Right renal cortex interstitium (tissue), 3 donors: Measurements from ENCODE around the gene BANP. TPM values are rescaled to one million over a fixed set of nuclear protein-coding genes. Genes with fewer than 3 reads are reported as not detected.
"Not testable (repeated sequence)": the region's sequence is repeated elsewhere in the genome, so short reads cannot be mapped to it uniquely, and the experiment has no call there.

Source experiments
- DNase-seq, 3 donors: peaks; one replicate each; pipeline ENCODE4 v3.0.0-alpha.2; 2013; ENCODE audit warnings: low read depth in 3 of 3, low spot score in 2 of 3
- polyA plus RNA-seq, 3 donors: library from polyadenylated mRNA; unstranded; fragments of 120-200 nt; gene quantifications; one replicate each; pipeline ENCODE4 v1.2.1, GENCODE V29; 2013; ENCODE audit not compliant: insufficient read length in 3 of 3

Gene BANP
- polyA plus RNA-seq, 3 donors, result 22.2 to 28.2 (median 27.5) TPM

DNA sequence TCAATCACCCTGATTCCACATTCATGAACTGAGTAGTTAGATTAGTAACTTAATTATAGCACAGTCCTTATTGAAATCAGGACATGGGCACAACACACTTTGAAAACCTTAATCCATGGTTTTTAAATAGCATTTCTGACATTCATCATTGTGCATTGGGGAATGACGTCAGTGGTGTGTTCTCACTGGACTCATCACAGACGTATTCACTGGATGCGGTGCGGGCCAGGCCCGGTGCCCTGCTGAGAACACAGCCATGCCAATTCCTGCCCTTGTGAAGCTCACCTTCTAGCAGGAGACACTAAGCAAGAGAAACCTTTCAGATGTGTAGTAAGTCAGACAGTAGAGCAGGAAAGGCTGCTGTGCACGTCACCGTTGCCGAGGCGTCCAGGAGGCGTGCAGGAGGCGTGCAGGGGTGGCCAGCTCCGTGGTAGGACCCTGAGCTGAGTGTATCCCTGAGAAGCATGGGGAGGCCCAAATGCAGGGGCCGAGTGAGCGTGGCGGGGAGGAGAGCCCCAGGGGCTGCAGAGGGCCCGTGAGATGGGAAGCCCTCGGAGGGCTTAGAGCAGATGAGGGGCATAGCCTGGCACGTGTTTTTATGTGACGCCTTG lies 12.9 kb downstream of the BANP start:
- no peak for DNase-seq

DNA sequence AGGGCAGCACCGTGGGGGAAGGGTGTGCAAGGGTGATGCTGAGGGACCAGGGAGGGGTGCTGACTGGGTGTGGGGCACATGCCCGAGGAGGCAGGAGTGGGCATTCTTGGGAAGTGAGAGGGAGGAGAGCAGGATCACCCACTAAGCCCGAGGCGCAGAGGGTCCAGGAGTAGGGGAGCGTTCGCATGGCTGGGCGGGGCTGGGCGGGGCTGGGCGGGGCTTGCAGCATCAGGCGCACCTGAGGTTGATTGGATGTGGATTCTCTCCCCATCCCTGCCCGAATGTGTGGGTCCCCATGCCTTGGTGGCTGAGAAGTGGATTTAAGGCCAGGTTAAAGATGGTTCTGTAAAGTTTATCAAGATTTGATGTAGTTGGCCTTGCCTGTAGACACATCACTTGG lies 14.2 kb downstream of the BANP start:
- no peak for DNase-seq

DNA sequence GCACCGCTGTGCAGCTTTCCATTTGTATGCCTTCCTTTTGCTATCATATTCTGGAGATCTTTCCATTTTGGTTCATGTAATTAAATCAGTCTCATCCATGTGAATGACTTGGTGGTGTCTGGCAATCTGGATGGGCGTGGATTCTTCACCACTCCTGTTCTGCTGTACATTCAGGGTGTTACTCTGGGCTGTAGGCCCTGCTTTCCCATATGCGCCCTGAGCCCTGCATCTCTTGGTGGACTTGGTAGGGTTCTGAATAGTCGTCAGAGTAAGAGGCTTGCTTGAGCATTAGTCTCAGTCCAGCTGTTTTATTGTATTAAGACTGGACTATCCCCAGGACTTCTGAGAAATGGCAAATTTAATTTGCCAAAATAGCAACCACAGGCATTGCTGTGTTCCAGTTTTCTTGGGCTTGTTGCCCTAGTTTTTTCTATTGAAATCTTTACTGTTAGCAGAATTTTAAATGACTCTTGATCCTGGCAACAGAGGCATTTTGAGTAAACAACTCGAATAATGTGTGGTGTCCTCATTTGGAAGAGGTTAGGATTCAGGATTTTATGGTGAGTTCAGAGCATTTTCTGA lies 14.9 kb downstream of the BANP start:
- no peak for DNase-seq

DNA sequence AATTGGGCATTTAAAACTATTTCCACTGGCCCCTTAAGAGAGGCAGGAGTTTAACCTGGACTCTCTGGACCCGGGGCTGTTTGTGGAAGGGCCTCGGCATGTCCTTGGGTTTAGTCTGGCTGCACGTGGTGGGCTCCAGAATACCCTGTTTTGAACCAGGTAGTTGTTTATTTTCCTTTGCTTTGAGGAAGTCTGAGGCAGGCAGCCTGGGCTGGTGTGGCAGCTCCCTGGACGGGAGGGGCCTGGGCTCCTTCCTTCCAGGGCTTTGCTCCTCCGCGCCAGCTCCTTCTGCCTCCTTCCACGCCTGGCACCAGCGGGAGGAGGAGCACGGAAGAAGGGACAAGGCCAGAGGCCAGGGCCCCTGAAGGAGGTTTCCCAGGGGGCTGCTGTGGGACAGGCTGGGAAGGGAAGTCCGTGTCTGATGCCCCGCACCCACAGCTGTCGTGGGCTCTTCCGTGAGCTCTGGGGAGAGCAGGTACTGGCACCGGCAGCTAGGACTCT lies 15.5 kb downstream of the BANP start:
- no peak for DNase-seq

DNA sequence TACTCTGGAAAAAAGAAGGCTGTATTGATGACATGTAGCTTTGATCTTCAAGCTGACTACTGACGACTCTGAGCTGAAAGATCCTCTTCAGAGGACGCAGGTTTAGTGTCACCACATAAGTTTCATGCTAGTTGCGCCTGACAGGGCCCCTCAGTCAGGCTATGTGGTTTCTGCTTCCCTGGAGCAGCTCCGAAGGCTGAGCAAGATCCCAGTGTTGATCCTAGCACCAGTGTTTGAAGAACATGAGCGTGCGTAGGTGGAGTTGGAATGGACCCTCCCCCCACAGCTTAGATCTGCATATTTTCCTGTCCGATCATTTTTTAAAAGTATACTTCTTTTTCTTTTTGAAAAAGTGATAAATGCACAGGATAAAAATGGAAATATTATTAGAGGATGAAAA lies 17.3 kb downstream of the BANP start:
- DNase-seq, result no peak

DNA sequence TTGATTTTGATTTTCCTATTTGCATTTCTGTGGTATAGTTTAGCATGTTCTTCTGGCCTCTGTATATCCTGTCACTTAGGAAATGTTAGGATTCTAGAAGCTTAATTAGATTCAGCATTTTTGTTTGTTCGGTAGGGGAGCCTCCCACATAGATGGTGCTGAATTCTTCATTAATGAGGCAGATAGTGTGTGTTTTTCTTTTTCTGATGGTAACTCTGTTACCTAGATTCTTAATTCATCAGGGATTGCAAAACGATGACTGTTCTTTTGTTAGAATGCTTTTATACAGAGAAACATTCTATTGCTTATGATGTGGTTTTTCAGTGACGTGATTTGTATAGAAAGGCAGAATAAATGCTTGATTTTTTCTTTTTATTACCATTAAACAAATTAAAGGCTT lies 19.0 kb downstream of the BANP start:
- DNase-seq, result no peak

DNA sequence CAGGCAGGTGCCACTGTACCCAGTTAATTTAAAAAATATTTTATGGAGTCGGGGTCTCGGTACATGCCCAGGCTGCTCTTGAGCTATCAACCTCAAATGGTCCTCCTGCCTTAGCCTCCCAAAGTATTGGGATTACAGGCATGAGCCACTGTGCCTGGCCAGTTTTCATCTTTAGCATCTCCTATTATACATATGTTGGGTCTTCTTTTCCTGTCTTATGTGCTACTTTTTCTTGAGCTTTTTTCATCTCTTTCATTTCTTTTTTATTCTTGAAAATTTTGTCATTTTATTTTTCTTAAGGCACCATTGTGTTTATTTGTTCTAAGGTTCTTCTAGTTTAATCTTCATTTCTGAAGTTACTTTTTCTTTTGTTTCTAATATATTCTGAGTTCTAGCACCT lies 20.7 kb downstream of the BANP start:
- no peak for DNase-seq

DNA sequence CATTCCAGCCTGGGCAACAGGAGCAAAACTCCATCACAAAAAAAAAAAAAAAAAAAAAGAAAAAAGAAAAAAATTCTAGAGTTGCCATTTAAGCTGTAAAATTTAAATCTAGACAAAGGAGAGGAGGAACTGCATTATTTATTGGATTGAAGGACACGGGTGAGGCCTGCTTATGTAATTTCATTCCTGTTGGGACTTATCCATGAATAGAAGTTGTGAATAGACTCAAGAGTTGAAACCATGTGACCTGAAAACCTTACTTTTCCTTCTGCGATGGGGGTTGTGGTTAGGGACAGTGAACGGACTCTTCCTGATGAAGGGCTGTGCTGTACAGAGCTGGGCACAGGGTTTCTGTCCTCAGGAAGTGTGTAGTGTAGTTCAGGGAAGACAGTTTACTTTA lies 22.5 kb downstream of the BANP start:
- no peak for DNase-seq

DNA sequence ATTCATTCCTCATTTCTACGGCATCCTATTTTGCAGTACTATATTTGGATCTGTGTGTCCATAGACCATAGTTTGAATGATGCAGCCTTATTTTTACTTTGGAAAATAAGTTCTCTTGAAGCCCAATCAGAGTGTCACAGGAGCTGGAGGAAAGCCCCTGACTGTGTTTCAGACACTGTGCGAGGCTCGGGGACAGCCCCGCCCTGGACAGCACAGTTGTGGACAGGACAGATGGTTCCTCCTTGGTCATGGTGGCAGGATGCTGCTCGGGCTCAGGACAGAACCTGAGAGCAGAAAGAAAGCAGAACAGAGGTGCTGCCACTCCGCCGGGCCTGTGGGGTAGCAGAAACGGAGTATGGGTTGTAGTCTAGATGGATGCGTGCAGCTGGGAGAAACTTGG lies 22.9 kb downstream of the BANP start:
- DNase-seq, result no peak

DNA sequence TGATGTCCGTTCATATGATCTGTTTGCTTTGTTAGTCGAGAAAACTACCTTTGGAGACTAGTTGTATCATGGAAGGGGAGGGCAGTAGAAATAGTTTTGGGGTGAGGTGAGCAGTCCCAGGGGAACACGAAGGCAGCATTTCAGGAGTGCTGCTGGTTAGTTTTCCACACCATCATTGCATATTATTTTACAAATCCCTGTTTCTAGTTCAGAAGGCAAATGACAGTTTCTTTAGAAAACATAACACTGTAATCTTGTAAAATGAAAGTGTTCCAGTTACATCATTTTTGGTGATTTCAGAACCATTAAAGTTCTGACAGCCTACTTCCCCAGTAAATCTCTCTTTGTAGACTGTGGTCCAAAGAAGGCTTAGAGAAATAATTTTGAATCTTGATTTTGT lies 25.4 kb downstream of the BANP start:
- DNase-seq, result no peak

DNA sequence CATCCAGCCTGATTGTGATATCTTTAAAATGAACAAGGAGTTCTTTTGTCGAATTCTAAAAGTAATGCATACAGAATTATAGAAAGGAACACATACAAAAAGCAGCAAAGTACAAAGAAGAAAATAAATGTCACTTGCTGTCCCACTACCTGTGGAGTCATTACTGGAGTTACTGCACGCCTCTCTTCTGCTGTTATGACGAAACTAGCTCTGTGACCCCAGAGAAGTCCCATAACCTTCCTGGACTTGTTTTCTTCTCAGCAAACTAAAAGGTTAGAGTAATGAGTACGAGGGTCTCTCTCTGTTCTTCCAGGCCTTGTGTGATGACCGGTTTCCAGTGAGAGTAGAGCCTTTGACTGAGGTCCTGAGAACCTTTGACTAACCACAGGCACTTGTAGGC lies 26.9 kb downstream of the BANP start:
- no peak for DNase-seq

DNA sequence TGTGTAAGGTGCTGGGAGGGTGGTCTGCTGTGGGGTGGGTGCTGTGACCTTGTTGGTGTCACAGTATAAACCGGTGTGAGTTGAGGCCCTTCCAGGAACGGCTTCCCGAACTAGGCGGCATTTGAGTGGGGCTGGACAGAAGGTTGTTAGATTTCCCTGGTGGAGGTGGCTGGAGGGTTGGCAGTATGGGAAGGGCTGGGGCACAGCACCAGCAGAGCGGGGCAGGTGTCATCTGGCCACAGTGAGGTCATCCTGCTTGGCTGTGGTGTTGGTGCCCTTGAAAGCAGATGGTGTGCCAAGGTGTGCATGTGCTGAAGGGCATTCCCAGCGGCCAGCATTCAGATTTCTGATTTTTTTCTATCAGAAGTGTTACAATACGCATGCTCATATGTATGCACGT lies 28.1 kb downstream of the BANP start:
- no peak for DNase-seq

DNA sequence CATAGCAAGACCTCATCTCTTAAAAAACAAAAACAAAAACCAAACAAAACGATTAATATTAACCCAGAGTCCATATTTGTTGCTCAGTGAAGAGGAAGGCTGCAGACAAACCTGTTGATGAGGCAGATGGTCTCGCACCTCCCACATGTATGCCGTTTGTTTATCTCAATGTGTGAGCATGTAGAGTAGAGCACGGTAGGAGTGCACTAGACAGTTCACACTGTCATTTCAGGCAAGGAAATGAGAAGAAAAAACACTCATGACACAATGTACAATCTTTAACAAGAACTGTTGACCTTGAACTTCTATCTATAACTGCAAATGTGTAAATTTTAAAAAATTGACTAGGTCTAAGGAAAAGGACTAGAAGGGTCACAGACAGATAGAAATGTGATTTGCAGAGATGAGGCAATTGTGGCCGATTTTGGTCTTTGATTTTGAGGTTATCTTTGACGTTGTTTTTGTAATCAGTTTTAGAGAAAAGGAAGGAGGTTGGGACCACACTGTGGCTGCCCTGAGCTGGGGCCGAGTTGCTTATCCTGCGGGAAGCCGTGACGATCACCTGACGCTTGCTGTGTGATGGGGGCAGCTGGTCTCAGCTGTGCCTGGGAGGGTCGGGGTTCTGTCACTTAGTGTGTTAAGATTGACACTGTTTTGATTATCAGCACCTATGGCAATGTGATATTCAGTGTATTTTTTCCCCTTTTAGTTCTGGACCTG lies 28.8 kb downstream of the BANP start:
- not testable (repeated sequence) for DNase-seq

DNA sequence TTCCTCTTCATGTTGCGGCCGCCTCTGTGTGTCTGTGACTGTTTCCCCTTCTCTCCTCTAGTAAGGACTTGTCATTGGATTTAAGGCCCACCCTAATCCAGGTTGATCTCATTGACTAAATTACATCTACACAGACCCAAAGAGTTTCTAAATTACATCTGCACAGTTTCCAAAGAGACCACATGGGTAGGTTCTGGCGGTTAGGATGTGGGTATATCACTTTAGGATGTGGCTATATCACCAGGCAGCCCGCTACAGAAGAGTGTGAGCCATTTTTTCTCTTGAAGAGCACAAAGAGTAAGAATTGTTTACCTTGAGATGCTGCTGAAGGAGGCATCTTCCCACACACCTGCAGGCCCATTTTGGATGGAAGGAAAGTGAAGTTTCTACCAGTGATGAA lies 30.1 kb downstream of the BANP start:
- DNase-seq, result not testable (repeated sequence)

DNA sequence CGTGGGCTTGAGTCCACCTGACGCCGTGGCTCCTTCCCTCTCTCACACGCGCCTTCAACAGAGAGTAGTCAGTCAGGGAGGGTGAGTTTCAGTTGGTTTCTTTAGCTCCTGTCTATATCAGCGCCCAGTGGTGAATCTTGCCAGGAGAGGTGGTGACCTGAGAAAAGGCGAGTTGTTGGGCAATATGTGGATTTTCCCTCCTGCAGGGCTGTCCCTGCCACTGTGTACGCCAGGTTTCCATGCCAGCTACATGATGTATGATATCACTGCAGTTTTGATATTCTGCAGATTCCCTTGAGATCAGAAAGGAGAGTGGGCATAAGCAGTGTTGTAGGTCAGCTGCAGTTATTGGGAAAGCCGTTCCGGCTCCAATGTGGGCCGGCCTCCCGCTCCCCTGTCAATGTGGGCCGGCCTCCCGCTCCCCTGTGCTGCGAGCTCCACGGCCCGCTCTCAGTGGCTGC lies 31.4 kb downstream of the BANP start:
- no peak for DNase-seq

DNA sequence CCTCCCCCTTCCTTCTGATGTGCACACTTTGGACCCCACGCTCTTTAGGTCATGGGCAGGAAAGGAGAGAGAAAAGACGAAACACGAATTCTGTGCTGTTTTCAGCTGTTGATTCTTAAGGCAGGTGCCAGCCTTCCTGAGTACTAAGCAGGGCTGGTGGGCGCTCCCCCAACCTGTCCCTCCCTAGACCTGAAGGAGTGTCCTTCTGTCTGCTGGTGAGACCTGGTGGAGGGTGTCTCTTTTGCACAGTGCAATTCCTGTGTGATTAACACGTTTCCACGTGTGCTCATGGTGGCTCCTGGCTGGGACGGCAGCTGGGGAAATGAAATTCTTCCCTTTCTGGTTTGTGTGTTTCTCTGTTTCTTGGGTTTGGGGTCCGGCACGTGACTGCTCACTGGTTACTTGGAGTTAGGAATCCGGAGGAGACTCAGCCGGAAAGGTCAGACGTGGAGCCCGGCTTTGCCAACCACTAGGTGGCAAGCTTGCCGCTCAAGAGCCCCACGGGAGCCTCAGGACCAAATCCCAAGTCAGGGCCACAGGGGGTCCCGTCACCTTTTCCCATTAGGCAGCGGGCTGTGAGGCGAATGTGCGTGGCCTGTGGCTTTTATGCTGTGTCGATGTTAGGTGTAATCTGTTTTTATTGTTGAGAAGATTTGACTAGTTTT lies 32.0 kb downstream of the BANP start:
- DNase-seq, result not testable (repeated sequence)

DNA sequence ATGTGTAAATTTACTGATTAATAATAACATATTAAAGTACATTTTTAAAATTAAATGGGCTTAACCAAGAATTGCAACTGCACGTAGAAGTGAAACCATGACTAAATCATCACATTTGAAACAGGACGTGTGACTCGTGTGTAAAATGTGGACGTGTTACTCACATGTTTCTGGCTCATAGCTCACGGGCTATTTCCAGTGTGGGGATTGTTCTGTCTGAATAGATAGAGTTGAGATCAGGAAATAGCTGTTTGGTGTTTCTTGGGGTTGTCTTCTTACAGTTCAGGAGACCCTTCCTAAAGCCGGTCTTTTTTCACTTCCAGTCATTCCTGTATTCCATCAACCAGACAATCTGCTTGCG lies 32.5 kb downstream of the BANP start:
- DNase-seq, result not testable (repeated sequence)

DNA sequence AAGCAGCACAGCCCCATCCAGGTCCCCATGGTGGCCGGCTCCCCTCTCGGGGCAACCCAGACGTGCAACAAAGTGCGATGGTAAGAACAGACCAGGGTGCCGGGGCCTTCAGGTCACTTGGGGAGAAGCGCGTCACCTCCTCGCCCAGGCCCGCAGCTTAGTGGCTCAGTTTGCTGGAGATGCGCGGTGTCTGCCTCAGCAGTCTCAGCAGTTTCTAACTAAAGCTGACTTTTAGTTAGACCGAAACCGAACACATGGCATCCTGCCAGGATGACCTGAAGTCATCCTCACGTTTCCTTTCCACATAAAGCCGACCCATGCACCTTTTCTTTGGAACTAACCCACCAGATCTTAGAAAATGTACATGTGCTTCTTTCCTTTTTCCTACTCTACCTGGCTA lies 32.9 kb downstream of the BANP start:
- DNase-seq, result not testable (repeated sequence)

DNA sequence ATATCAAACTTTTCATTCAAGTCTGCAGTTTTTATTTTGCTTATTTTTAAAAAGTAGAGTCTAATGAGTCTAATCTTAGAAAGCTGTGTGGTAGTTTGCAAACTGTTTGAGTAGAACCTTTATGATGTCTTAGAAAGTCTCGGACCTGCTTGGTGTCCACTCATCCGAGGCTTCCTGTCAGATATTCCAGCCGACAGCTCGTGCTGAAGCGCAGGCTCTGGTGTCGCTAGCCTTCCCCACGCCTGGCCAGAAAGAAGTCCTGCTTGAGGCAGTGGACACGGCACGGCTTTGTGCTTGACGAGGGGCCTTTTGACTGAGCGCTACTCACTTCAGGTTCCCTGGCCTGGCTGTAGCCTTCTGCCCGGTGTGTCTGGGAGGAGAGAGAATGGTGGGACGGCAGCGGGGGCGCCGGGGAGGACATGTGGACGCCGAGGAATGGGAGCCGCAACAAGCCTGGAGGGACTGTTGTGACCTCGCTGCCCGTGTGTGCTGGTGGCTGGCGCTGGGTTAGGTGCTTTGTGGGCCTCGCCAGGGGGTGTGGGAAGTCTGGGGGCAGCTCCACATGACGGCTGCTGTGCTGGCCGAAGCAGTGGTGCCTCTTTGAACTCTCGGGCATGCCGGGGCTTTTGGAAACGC lies 33.5 kb downstream of the BANP start:
- DNase-seq, result no peak

DNA sequence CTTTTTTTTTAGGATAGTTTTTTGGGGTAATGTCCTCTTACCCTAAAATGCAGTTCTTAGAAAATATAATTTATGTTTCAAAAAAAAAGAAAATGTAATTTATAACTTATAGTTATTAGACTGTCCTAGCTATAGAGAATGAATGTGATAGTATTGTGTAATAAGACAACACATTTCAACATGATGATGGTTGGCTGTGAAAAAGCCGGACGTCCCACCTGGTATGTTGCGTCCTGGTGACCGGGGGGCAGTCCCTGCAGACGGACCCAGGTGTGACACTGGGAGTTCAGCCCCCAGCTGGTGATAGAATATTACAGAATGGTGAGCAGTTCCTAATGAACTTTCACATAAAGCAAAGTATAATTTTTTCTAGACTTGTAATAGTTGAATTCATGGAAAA lies 34.3 kb downstream of the BANP start:
- DNase-seq, result not testable (repeated sequence)

DNA sequence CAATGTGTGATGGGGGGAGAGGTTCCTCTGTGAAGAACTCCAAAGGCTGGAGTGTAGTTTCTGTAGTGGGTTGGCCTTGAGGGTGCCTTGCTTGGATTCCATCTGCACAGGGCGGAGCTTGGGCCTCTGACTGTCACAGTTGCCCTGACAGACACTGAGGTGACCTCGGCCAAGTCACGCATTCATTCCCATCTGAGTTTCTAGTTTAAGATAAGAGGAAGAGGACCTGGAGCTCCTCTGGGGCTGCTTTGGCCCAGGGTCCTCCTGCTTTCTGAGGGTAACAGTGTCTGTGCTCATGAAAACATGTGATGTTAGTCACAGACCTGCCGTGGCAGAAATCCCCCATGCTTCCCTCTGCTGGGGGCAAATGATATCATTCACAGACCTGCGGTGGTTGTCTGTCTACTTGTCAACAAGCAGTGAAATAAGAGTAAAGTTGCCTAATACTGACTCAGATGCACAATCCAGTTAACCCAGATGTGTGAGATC lies 35.2 kb downstream of the BANP start:
- not testable (repeated sequence) for DNase-seq
